OCI-LY7 (cell line): ENCODE data around the gene UBA6. TPM values are rescaled to one million over a fixed set of nuclear protein-coding genes. Genes with fewer than 3 reads are reported as not detected.
A peak's percentile ranks its signal among the peaks of the same experiment; 100 is the strongest.

Experiments used
- BruUV-seq: library from RNA; stranded (reverse); fragments of 400-500 nt; replicated peaks from 2 replicates; lab custom pipeline; 2021; lab: Mats Ljungman, UMichigan
- CTCF ChIA-PET: fragments of 300-600 bp; sonication (Branson Sonifier 250); formaldehyde crosslinking; loops from one replicate; lab custom pipeline; 2022; ENCODE audit warnings: antibody characterized with exemption; ENCODE audit not compliant: unreplicated experiment; lab: Charles Lee
- POLR2A ChIA-PET: fragments of 300-600 bp; sonication (Branson Sonifier 250); formaldehyde crosslinking; loops from one replicate; lab custom pipeline; 2022; ENCODE audit warnings: antibody characterized with exemption; lab: Charles Lee
- DNase-seq: peaks from one replicate; pipeline ENCODE4 v3.0.0-alpha.2; 2015; ENCODE audit warnings: low spot score
- H2AFZ ChIP-seq: fragments of 200-600 bp; sonication (generic), shearing (Covaris generic); 2 replicates; pipeline ENCODE4 v1.6.1; 2014; ENCODE audit warnings: mild to moderate bottlenecking, antibody characterized with exemption, low read length, moderate library complexity
- H3K27ac ChIP-seq: fragments of 200-600 bp; sonication (generic); 2 replicates; pipeline ENCODE4 v1.5.1; 2014; ENCODE audit warnings: mixed run types, low read depth, mild to moderate bottlenecking, moderate library complexity, low read length, inconsistent platforms; ENCODE audit not compliant: poor library complexity, severe bottlenecking
- H3K36me3 ChIP-seq: fragments of 200-600 bp; sonication (generic); 2 replicates; pipeline ENCODE4 v1.6.1; 2014; ENCODE audit warnings: mild to moderate bottlenecking, antibody characterized with exemption, low read length, moderate library complexity, mixed read lengths; ENCODE audit not compliant: insufficient read depth
- H3K4me1 ChIP-seq: fragments of 200-600 bp; sonication (generic); 2 replicates; pipeline ENCODE4 v1.5.1; 2014; ENCODE audit warnings: mild to moderate bottlenecking, low read length; ENCODE audit not compliant: insufficient read depth, poor library complexity, severe bottlenecking
- H3K4me2 ChIP-seq: fragments of 200-600 bp; sonication (generic); 2 replicates; pipeline ENCODE4 v1.6.1; 2014; ENCODE audit warnings: mild to moderate bottlenecking, low read length
- H3K4me3 ChIP-seq: fragments of 200-600 bp; sonication (generic); 2 replicates; pipeline ENCODE4 v1.5.1; 2014; ENCODE audit warnings: mild to moderate bottlenecking, low read depth, low read length; ENCODE audit not compliant: poor library complexity, severe bottlenecking
- H3K79me2 ChIP-seq: fragments of 200-600 bp; sonication (generic); 2 replicates; pipeline ENCODE4 v1.6.1; 2016; ENCODE audit warnings: low read depth, mild to moderate bottlenecking, low read length, moderate library complexity, mixed read lengths; ENCODE audit not compliant: insufficient read depth
- H3K9me2 ChIP-seq: fragments of 200-600 bp; sonication (generic); 2 replicates; pipeline ENCODE4 v1.6.1; 2016; ENCODE audit warnings: mild to moderate bottlenecking, low read length, mixed read lengths; ENCODE audit not compliant: insufficient read depth
- H3K9me3 ChIP-seq: fragments of 200-600 bp; sonication (generic); 2 replicates; pipeline ENCODE4 v1.6.1; 2014; ENCODE audit warnings: mild to moderate bottlenecking, mixed run types, low read length, mixed read lengths
- H4K20me1 ChIP-seq: fragments of 200-600 bp; sonication (generic); 2 replicates; pipeline ENCODE4 v1.6.1; 2014; ENCODE audit warnings: mild to moderate bottlenecking, antibody characterized with exemption, low read length, moderate library complexity, mixed read lengths; ENCODE audit not compliant: insufficient read depth
- CTCF ChIP-seq: fragments of 200-600 bp; sonication (generic); conservative IDR thresholded peaks from 2 replicates; pipeline ENCODE4 v1.5.1; 2014; ENCODE audit warnings: mild to moderate bottlenecking, antibody characterized with exemption, low read length, moderate library complexity, mixed read lengths
- EZH2phosphoT487 ChIP-seq: fragments of 200-600 bp; sonication (generic); IDR thresholded peaks from 2 replicates; pipeline ENCODE4 v1.6.1; 2018; ENCODE audit warnings: low read depth, borderline replicate concordance, mild to moderate bottlenecking, mixed run types, antibody characterized with exemption, low read length, moderate library complexity, mixed read lengths
- intact Hi-C: fragments of 100-400 bp; cut with micrococcal nuclease; formaldehyde crosslinking; loops from one replicate; pipeline ENCODE4 v1.10.0; 2022; ENCODE audit not compliant: unreplicated experiment
- total RNA-seq, 2 experiments: library from RNA; depleted of rRNA in 1 of 2; stranded (reverse); fragments of >200 nt in 1 of 2; shearing (Covaris generic) in 1 of 2; gene quantifications; 2 replicates each; pipeline ENCODE4 v1.2.3, GENCODE V29; 2014 to 2022

Gene UBA6
- total RNA-seq, 2 experiments from 2014 or later = 40.6 to 92.4 TPM

GRCh38 chr4:67700116-67700737 is 728 bp downstream of the UBA6 start:
- H3K4me3 ChIP-seq = peak overlapping the region; percentile 90
- peaks cover 53% of the 10 kb centered on the region for H3K36me3 ChIP-seq
- peak overlapping the region; percentile 90 for H3K4me2 ChIP-seq
- peak overlapping the region; percentile 55 for H3K27ac ChIP-seq
- TSS peak; percentile 61 for BruUV-seq
- H3K4me1 ChIP-seq = peaks cover 29% of the 10 kb centered on the region
- ChIA-PET POLR2A (interaction anchor here (0.7 to 2.1 kb wide), 11 partner anchors 10 to 156 kb away, joined by 3 to 11 read pairs (median 4); partner anchors contain the start of gene STAP1), CTCF (interaction anchor here (1.0 kb wide), 1 partner anchor 114 kb away, joined by 3 read pairs; no protein-coding TSS in a partner anchor)
- TF ChIP-seq EZH2phosphoT487 = no peak
- TF ChIP-seq CTCF = no peak
- H2AFZ ChIP-seq = peak overlapping the region; percentile 96
- no peaks in the 10 kb centered on the region for H4K20me1 ChIP-seq
- H3K9me3 ChIP-seq = peaks cover 17% of the 10 kb centered on the region; the same call in 1 of the 2 replicates
- DNase-seq = peak; percentile 44
- H3K79me2 ChIP-seq = peaks cover 82% of the 10 kb centered on the region
- intact Hi-C loops = loop anchor here (1.0 kb wide), 1 partner anchor 125 kb away; no protein-coding TSS in a partner anchor
- no peaks in the 10 kb centered on the region for H3K9me2 ChIP-seq

- TF ChIP-seq CTCF = no peak
- no peak for TF ChIP-seq EZH2phosphoT487
- H3K9me2 ChIP-seq = no peaks in the 10 kb centered on the region
- H3K79me2 ChIP-seq = peaks cover 80% of the 10 kb centered on the region
- H4K20me1 ChIP-seq = no peaks in the 10 kb centered on the region
- peaks cover 24% of the 10 kb centered on the region for H3K4me1 ChIP-seq
- peak overlapping the region; percentile 55 for H3K27ac ChIP-seq
- peak overlapping the region; percentile 90 for H3K4me3 ChIP-seq
- ChIA-PET POLR2A (interaction anchor here (1.1 to 2.1 kb wide), 8 partner anchors 10 to 156 kb away, joined by 4 to 11 read pairs (median 6); no protein-coding TSS in a partner anchor), CTCF (interaction anchor here (1.0 kb wide), 1 partner anchor 113 kb away, joined by 3 read pairs; no protein-coding TSS in a partner anchor)
- no TSS peak for BruUV-seq
- no peak overlapping the region for H2AFZ ChIP-seq
- peaks cover 11% of the 10 kb centered on the region; the same call in 1 of the 2 replicates for H3K9me3 ChIP-seq
- no peak for DNase-seq
- H3K36me3 ChIP-seq = peaks cover 54% of the 10 kb centered on the region
- intact Hi-C loops = loop anchor here (1.0 kb wide), 1 partner anchor 124 kb away; no protein-coding TSS in a partner anchor
- H3K4me2 ChIP-seq = peak overlapping the region; percentile 90
Measured at GRCh38 chr4:67699603-67700002, 1.4 kb downstream of the UBA6 start.
